Psoas muscle (tissue), 8 donors: Measurements from ENCODE around the gene MBP. TPM values are rescaled to one million over a fixed set of nuclear protein-coding genes. Genes with fewer than 3 reads are reported as not detected.
A peak's percentile ranks its signal among the peaks of the same experiment; 100 is the strongest.

Experiments used
- ATAC-seq, 4 donors: fragments of 200-7000 bp; cut with Tn5 transposase; one replicate each; pipeline ENCODE4 v1.9.1; 2020; ENCODE audit warnings: moderate library complexity in 3 of 4, mild to moderate bottlenecking in 2 of 4
- DNase-seq, 2 donors: peaks; one replicate each; pipeline ENCODE4 v3.0.0-alpha.2; 2020
- H3K27ac ChIP-seq: fragments of 200-600 bp; one replicate; pipeline ENCODE4 v1.8.0; 2022
- H3K27me3 ChIP-seq, 3 donors: fragments of 200-600 bp in 1 of 3; one replicate each; pipeline versions ENCODE4 v1.6.1 to v1.8.0; 2013 to 2022; ENCODE audit warnings: low read length in 2 of 3, mild to moderate bottlenecking in 2 of 3, moderate library complexity in 1 of 3; ENCODE audit not compliant: insufficient read depth in 3 of 3
- H3K36me3 ChIP-seq, 2 donors: fragments of 200-600 bp in 1 of 2; one replicate each; pipeline versions ENCODE4 v1.6.1 to v1.8.0; 2013 to 2022; ENCODE audit warnings: low read depth in 1 of 2, mild to moderate bottlenecking in 1 of 2, moderate library complexity in 1 of 2; ENCODE audit not compliant: insufficient read depth in 1 of 2
- H3K4me1 ChIP-seq: fragments of 200-600 bp; one replicate; pipeline ENCODE4 v1.8.0; 2022
- H3K4me3 ChIP-seq: fragments of 200-600 bp; one replicate; pipeline ENCODE4 v1.8.0; 2022; ENCODE audit warnings: mild to moderate bottlenecking
- H3K9me3 ChIP-seq: fragments of 200-600 bp; one replicate; pipeline ENCODE4 v1.8.0; 2022
- CTCF ChIP-seq: fragments of 200-600 bp; IDR thresholded peaks from one replicate; pipeline ENCODE4 v1.8.0; 2022; ENCODE audit warnings: antibody characterized with exemption
- WGBS, 3 donors: extraction: QIAGEN DNeasy Blood & Tissue Kit; methylation state at CpG; one replicate each; pipeline versions ENCODE4 v1.1.6 to v1.1.7; 2013; 5-methylcytosine and 5-hydroxymethylcytosine counted together
- intact Hi-C, 2 donors: fragments of 100-400 bp; cut with DNase I; formaldehyde crosslinking; loops; one replicate each; pipeline versions ENCODE4 v1.11.0 to v1.14.2; 2022
- polyA plus RNA-seq, 3 donors: library from polyadenylated mRNA; stranded (reverse); fragments of 200-250 nt; gene quantifications; one replicate each; pipeline ENCODE4 v1.2.3, GENCODE V29; 2013
- total RNA-seq, 4 donors: library from RNA; stranded (reverse); fragmentation: NEBNext Ultra II Directional in 2 of 4; extraction: Animal tissue kit (Norgen Biotek cat#: 25700) in 2 of 4; gene quantifications; one replicate each; pipeline versions ENCODE4 v1.2.1 to v1.2.4, GENCODE V29; 2021 to 2023
- donor health status: healthy with polysubstance abuse.
- donor health status: DM: no; HTN: no; CAD: no; lungs with moderate emphysema.
- donor health status: Bipolar disorder and iron deficiency.
- donor health status: healthy.
- donor health status: DM: yes; HTN: yes; CAD: no.
- donor health status: DM: no; HTN: no; CAD: no.
- donor health status: DM: no; HTN: no; CAD: no.
- donor health status: DM: yes; HTN: yes; CAD: no.

The MBP gene
- total and polyA plus RNA-seq, 7 donors: 16.4 to 88.2 (median 51.6) TPM

GRCh38 chr18:77035380-77036187, 97.0 kb downstream of the MBP start:
- ATAC-seq: no peak
- Histone ChIP-seq H3K4me1 (peaks cover 5% of the 10 kb centered on the region), H3K27me3 (no peaks in the 10 kb centered on the region), H3K36me3 (no peaks in the 10 kb centered on the region), H3K9me3 (no peaks in the 10 kb centered on the region), H3K4me3 (no peak overlapping the region), H3K27ac (no peak overlapping the region)
- no peak for TF ChIP-seq CTCF
- DNase-seq: no peak
- intact Hi-C loops: no loop called here
- 48 to 64% (median 64%) methylated on average over 12 of the region's 12 CpGs for WGBS, 3 donors

GRCh38 chr18:77033575-77033974, 99.0 kb downstream of the MBP start:
- WGBS, 3 donors: 93 to 98% (median 94%) methylated on average over 3 of the region's 3 CpGs
- Histone ChIP-seq H3K27ac (no peak overlapping the region), H3K9me3 (no peaks in the 10 kb centered on the region), H3K4me3 (no peak overlapping the region), H3K4me1 (no peaks in the 10 kb centered on the region), H3K27me3 (no peaks in the 10 kb centered on the region), H3K36me3 (no peaks in the 10 kb centered on the region)
- ATAC-seq (no peak), DNase-seq (no peak)
- no peak for TF ChIP-seq CTCF
- intact Hi-C loops: no loop called here

GRCh38 chr18:77032181-77032701, 100.3 kb downstream of the MBP start:
- no peak for DNase-seq
- Histone ChIP-seq H3K27me3 (no peaks in the 10 kb centered on the region), H3K36me3 (no peaks in the 10 kb centered on the region), H3K4me3 (no peak overlapping the region), H3K9me3 (no peaks in the 10 kb centered on the region), H3K27ac (no peak overlapping the region), H3K4me1 (no peaks in the 10 kb centered on the region)
- peak in 3 of 4 donors; percentile 33 to 42 (median 39) for ATAC-seq
- WGBS, 3 donors: 63 to 76% (median 66%) methylated on average over 19 of the region's 19 CpGs
- no peak for TF ChIP-seq CTCF
- intact Hi-C loops: no loop called here

- no peaks in the 10 kb centered on the region for H3K36me3 ChIP-seq
- H3K27ac ChIP-seq: no peak overlapping the region
- no peaks in the 10 kb centered on the region for H3K9me3 ChIP-seq
- TF ChIP-seq CTCF: no peak
- WGBS, 3 donors: 62 to 72% (median 67%) methylated on average over 9 of the region's 9 CpGs
- no peaks in the 10 kb centered on the region for H3K4me1 ChIP-seq
- intact Hi-C loops: no loop called here
- ATAC-seq: peak in 3 of 4 donors; percentile 43 to 44 (median 43)
- no peak overlapping the region for H3K4me3 ChIP-seq
- H3K27me3 ChIP-seq: no peaks in the 10 kb centered on the region
- no peak for DNase-seq
Measured at GRCh38 chr18:77031662-77032061, 100.9 kb downstream of the MBP start.
